Adrenal gland (tissue), 12 donors: Measurements from ENCODE around the gene PDE7B. TPM values are rescaled to one million over a fixed set of nuclear protein-coding genes. Genes with fewer than 3 reads are reported as not detected.
A peak's percentile ranks its signal among the peaks of the same experiment; 100 is the strongest.

Experiments used
- DNase-seq, 7 donors: peaks; one replicate each; pipeline ENCODE4 v3.0.0-alpha.2; 2019 to 2020
- H3K27ac ChIP-seq, 5 donors: fragments of 200-600 bp; sonication (generic) in 4 of 5; 1 replicate in 3 of 5; 2 replicates in 2 of 5; pipeline versions ENCODE4 v1.5.1 to v1.8.0; 2016 to 2020; ENCODE audit warnings: mild to moderate bottlenecking in 1 of 5
- H3K27me3 ChIP-seq: fragments of 200-600 bp; 2 replicates; pipeline ENCODE4 v1.8.0; 2021
- H3K36me3 ChIP-seq, 2 donors: fragments of 200-600 bp; replicated peaks in 1 of 2; 1 replicate in 1 of 2; 2 replicates in 1 of 2; pipeline versions ENCODE4 v1.5.1 to v1.8.0; 2018 to 2022
- H3K4me1 ChIP-seq, 2 donors: fragments of 200-600 bp; replicated peaks in 1 of 2; 1 replicate in 1 of 2; 2 replicates in 1 of 2; pipeline versions ENCODE4 v1.5.1 to v1.8.0; 2018 to 2021
- H3K4me3 ChIP-seq, 4 donors: fragments of 200-600 bp; sonication (generic) in 3 of 4; one replicate each; pipeline ENCODE4 v1.5.1; 2016 to 2018
- H3K9me3 ChIP-seq, 3 donors: fragments of 200-600 bp; sonication (generic) in 1 of 3; replicated peaks in 1 of 3; 1 replicate in 2 of 3; 2 replicates in 1 of 3; pipeline versions ENCODE4 v1.5.1 to v1.8.0; 2016 to 2021
- CTCF ChIP-seq, 6 experiments: fragments of 450-650 bp in 4 of 6; fragments of 200-600 bp in 2 of 6; sonication (generic) in 1 of 6; IDR thresholded peaks; 1 replicate in 5 of 6; 2 replicates in 1 of 6; pipeline versions ENCODE4 v1.5.1 to v1.8.0; 2016 to 2021; ENCODE audit warnings: antibody characterized with exemption in 6 of 6, mild to moderate bottlenecking in 2 of 6, moderate library complexity in 1 of 6
- POLR2A ChIP-seq, 2 donors: fragments of 450-650 bp; IDR thresholded peaks; one replicate each; pipeline ENCODE4 v1.6.1; 2017; ENCODE audit warnings: antibody characterized with exemption in 2 of 2, mild to moderate bottlenecking in 2 of 2, moderate library complexity in 1 of 2
- WGBS, 4 donors: extraction: QIAGEN DNeasy Blood & Tissue Kit in 2 of 4; methylation state at CpG; one replicate each; pipeline versions ENCODE4 v1.1.5 to v1.1.7; 2013 to 2017; 5-methylcytosine and 5-hydroxymethylcytosine counted together
- intact Hi-C, 2 donors: fragments of 100-400 bp; cut with DNase I; formaldehyde crosslinking; loops; one replicate each; pipeline versions ENCODE4 v1.14.1 to v1.15.0; 2022 to 2023
- polyA plus RNA-seq, 3 donors: library from polyadenylated mRNA; stranded (reverse); fragments of 200-250 nt in 2 of 3; fragments of 350-450 nt in 1 of 3; fragmentation: Illumina TruSeq in 1 of 3; extraction: RNeasy Lipid Tissue Mini Kit (QIAGEN cat#74804) in 1 of 3; gene quantifications; one replicate each; pipeline ENCODE4 v1.2.3, GENCODE V29; 2013 to 2014
- total RNA-seq, 9 donors: library from RNA; depleted of rRNA in 4 of 9; stranded (reverse); fragments of >200 nt in 4 of 9; fragments of 120-200 nt in 1 of 9; fragmentation: NEBNext Ultra II Directional in 1 of 9; extraction: Animal tissue kit (Norgen Biotek cat#: 25700) in 1 of 9; gene quantifications; one replicate each; pipeline versions ENCODE4 v1.1.0 to v1.2.4, GENCODE V29; 2013 to 2023
- donor health status: healthy with polysubstance abuse.
- donor health status: Bipolar disorder and iron deficiency.
- donor health status: DM: yes; HTN: yes; CAD: no.
- donor health status: DM: no; HTN: no; CAD: no.
- donor health status: DM: no; HTN: no; CAD: no.
- donor health status: DM: yes; HTN: yes; CAD: no.

Gene PDE7B
- total and polyA plus RNA-seq, 12 donors = 1.3 to 11.5 (median 5.2) TPM

- no peaks in the 10 kb centered on the region for H3K36me3 ChIP-seq
- H3K27ac ChIP-seq = peak overlapping the region in 2 of 5 donors; percentile 67 to 74
- H3K4me3 ChIP-seq = no peak overlapping the region
- no peak for DNase-seq
- 75 to 80% (median 78%) methylated on average over 2 of the region's 2 CpGs for WGBS, 4 donors
- intact Hi-C loops = no loop called here
- peaks cover 0 to 11% of the 10 kb centered on the region in 2 donors for H3K4me1 ChIP-seq
- no peaks in the 10 kb centered on the region for H3K27me3 ChIP-seq
- no peaks in the 10 kb centered on the region for H3K9me3 ChIP-seq
- TF ChIP-seq CTCF (IDR thresholded peaks at IDR 0.05) (no peak), POLR2A (IDR thresholded peaks at IDR 0.05) (no peak)
Measured at GRCh38 chr6:136052031-136052430, 200.5 kb downstream of the PDE7B start.

GRCh38 chr6:136058852-136059251 lies 207.4 kb downstream of the PDE7B start:
- Histone ChIP-seq H3K27ac (peak overlapping the region in 1 of 5 donors; percentile 20), H3K36me3 (no peaks in the 10 kb centered on the region), H3K4me1 (peaks cover 0 to 21% of the 10 kb centered on the region in 2 donors), H3K9me3 (no peaks in the 10 kb centered on the region), H3K27me3 (no peaks in the 10 kb centered on the region), H3K4me3 (no peak overlapping the region)
- TF ChIP-seq CTCF (IDR thresholded peaks at IDR 0.05) (no peak), POLR2A (IDR thresholded peaks at IDR 0.05) (no peak)
- 89 to 100% (median 93%) methylated on average over 1 of the region's 1 CpG for WGBS, 4 donors
- DNase-seq = no peak
- intact Hi-C loops = no loop called here

- no peak overlapping the region for H3K4me3 ChIP-seq
- no peaks in the 10 kb centered on the region for H3K36me3 ChIP-seq
- no peak for TF ChIP-seq CTCF (IDR thresholded peaks at IDR 0.05)
- TF ChIP-seq POLR2A (IDR thresholded peaks at IDR 0.05) = no peak
- 14 to 28% (median 21%) methylated on average over 4 to 6 of the region's 6 CpGs for WGBS, 4 donors
- H3K27me3 ChIP-seq = no peaks in the 10 kb centered on the region
- peaks cover 0 to 21% of the 10 kb centered on the region in 2 donors for H3K4me1 ChIP-seq
- peak overlapping the region in 1 of 5 donors; percentile 20 for H3K27ac ChIP-seq
- no peaks in the 10 kb centered on the region for H3K9me3 ChIP-seq
- intact Hi-C loops = no loop called here
- peak; percentile 27 to 83 (median 54) for DNase-seq
Measured at GRCh38 chr6:136059308-136059707, 207.8 kb downstream of the PDE7B start.

GRCh38 chr6:136060052-136060451 lies 208.6 kb downstream of the PDE7B start:
- Histone ChIP-seq H3K36me3 (no peaks in the 10 kb centered on the region), H3K27me3 (no peaks in the 10 kb centered on the region), H3K9me3 (no peaks in the 10 kb centered on the region), H3K4me1 (peaks cover 0 to 21% of the 10 kb centered on the region in 2 donors), H3K27ac (peak overlapping the region in 1 of 5 donors; percentile 20), H3K4me3 (no peak overlapping the region)
- no peak for TF ChIP-seq POLR2A (IDR thresholded peaks at IDR 0.05)
- no peak for TF ChIP-seq CTCF (IDR thresholded peaks at IDR 0.05)
- intact Hi-C loops = no loop called here
- no peak for DNase-seq
